AG04449 (cell line): ENCODE measurements around the gene STAC2.

ENCODE experiments used
- CTCF ChIA-PET: fragments of 350-600 bp; formaldehyde crosslinking; extraction: SDS; loops from one replicate; lab custom pipeline; 2021; ENCODE audit warnings: antibody characterized with exemption; lab: Yijun Ruan, JAX
- POLR2A ChIA-PET: fragments of 400-600, 350-600 bp; formaldehyde crosslinking; extraction: SDS; loops from one replicate; lab custom pipeline; 2020; ENCODE audit warnings: antibody characterized with exemption, inconsistent platforms; lab: Yijun Ruan, JAX
- DNase-seq: peaks from one replicate; pipeline ENCODE4 v3.0.0-alpha.2; 2010; ENCODE audit warnings: low read depth, low spot score
- H3K4me3 ChIP-seq: 2 replicates; pipeline ENCODE4 v1.5.1; 2011; ENCODE audit warnings: low read depth, mild to moderate bottlenecking, control low read depth, low read length
- TF ChIP-seq, protein P1 (sequence below): IDR thresholded peaks from one replicate; pipeline ENCODE4 v1.5.1; 2011; ENCODE audit warnings: mild to moderate bottlenecking, moderate library complexity, low read length, control low read depth, inconsistent platforms; ENCODE audit not compliant: insufficient read depth; ENCODE audit errors: missing control alignments

The STAC2 gene

DNA sequence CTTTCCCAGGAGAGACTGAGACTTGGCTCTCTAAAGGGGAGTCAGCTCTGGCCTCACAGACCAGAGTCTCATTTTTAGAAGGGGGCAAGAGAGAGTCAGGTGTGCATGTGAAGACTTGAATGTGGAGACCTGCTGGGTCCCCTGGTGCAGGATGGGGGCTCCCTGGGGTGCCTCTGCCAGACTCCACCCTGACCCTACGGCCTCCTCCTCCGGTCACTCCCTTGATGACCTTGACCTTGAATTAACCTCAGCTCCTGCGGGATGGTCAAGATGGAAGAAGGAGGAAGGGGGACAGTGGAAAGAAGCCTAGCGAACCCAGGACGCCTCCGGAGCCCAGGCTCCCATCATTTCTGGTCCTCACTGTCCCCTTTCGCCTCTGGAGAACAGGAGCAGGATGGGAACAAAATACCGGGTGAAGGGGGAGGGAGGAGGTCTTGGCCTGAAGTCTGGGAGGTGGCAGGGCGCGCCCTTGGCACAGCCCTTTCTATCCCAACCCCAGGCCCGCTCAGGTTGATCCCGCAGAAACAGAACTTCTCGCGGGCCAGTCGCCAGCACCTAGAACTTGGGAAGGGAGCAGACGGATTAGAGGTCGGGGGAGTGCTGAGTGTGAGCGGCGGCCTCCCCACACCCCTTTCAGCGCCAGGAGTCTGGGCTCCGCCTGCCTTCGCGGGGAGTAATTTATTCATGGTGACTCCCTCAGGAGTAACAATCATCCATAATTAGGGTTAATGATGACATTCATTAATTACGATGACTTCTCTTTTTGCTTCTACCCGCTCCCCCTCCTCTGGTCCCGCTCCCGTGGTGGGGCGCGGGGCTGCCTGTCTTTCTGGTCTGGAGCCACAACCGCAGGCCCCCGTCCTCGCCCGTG is 1.6 kb downstream of the STAC2 start:
- no peak for DNase-seq
- TF ChIP-seq, protein P1, sequence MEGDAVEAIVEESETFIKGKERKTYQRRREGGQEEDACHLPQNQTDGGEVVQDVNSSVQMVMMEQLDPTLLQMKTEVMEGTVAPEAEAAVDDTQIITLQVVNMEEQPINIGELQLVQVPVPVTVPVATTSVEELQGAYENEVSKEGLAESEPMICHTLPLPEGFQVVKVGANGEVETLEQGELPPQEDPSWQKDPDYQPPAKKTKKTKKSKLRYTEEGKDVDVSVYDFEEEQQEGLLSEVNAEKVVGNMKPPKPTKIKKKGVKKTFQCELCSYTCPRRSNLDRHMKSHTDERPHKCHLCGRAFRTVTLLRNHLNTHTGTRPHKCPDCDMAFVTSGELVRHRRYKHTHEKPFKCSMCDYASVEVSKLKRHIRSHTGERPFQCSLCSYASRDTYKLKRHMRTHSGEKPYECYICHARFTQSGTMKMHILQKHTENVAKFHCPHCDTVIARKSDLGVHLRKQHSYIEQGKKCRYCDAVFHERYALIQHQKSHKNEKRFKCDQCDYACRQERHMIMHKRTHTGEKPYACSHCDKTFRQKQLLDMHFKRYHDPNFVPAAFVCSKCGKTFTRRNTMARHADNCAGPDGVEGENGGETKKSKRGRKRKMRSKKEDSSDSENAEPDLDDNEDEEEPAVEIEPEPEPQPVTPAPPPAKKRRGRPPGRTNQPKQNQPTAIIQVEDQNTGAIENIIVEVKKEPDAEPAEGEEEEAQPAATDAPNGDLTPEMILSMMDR, result no peak
- H3K4me3 ChIP-seq, result no peak overlapping the region
- ChIA-PET CTCF (interaction anchor here (1.1 to 2.9 kb wide), 4 partner anchors 7 to 20 kb away, joined by 3 to 29 read pairs (median 6); no protein-coding TSS in a partner anchor), POLR2A (no interaction called here)

DNA sequence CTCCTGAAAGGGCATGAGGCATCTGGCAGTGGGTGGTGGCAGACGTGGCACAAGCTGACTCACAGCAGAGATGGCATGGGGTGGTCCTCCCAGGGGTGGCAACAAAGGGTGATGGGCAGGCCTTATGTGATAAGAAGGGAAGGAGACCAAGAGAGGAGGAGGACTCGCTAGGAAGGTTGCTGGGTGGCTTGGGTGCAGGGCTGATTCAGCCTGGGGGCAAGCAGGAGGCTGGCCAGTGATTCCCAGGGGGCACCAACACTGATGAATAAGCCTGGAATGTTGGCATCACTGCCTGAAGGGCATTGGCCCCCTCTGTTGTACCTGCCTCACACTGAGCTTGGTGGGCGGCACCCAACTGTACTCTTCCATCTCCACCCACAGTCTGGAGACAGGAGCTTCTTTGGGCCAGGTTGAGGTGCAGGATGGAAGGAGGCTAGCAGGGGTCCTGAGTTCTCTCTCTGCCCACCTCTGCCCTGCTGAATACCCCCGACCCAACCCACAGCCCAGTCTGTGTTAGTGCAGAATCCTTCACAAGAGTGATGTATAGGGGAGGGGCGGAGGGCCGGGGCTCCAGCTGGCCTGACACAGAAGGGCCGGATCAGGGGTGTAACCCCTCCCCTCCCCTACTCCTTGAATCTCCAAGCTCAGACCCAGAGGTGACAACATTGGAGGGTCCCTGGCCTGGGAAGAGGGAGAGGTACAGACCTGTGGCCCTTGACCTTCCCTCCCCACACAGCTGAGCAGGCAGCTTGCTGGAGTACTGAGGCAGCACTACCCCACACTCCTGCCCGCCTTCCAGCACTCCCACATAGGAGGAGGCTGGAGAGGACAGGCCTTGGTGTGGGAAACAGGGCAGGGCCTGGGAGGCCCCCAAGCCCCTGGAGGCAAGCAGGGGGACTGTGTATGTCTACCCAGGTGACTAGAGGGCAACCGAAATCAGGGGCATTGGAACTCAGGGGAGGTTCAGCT is 2.6 kb downstream of the STAC2 start:
- no peak overlapping the region for H3K4me3 ChIP-seq
- ChIA-PET CTCF (interaction anchor here (0.9 to 2.9 kb wide), 6 partner anchors 8 to 21 kb away, joined by 3 to 29 read pairs (median 3); no protein-coding TSS in a partner anchor), POLR2A (no interaction called here)
- no peak for DNase-seq
- TF ChIP-seq, protein P1, result no peak

DNA sequence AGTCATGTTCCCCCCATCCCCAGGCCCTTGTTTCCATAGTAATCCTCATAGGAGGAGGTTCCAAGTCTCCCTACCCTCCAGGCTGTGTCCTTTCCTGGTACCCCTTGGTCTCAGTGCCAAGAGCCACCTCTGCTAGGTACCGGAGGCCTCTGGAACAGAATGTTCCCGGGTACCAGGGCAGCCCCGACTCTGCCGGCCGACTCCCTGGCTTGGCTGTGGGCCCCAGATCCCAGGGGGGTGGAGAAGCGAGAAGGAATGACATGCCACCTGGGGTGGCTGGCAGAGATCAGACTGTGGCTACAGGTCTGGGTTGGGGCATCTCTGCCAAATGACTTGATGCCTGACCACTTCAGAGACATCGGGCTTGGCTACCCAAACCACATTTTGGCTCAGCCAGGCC is 3.6 kb downstream of the STAC2 start:
- CTCF ChIA-PET, result interaction anchor here (2.0 to 2.9 kb wide), 2 partner anchors 9 to 22 kb away, joined by 10 to 29 read pairs; no protein-coding TSS in a partner anchor
- no peak overlapping the region for H3K4me3 ChIP-seq
- POLR2A ChIA-PET, result no interaction called here
- TF ChIP-seq, protein P1, result no peak
- DNase-seq, result no peak

DNA sequence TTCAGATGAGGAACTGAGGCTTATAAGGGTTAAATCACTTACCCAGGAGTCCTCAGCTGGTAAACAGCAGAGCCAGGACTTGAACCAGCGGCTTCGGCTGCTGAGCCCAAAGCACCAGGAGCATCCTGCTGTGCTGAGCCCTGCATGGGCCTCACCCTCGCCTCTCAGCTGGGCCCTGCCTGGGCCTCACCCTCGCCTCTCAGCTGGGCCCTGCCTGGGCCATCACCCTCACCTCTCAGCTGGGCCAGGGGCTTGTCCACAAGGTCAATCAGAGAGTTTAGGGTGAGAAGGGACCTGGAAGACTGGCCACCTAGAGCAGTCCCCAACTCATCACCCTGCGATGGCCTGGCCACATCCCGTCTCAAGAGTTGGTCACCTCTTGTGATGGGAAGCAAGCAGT is 4.2 kb downstream of the STAC2 start:
- CTCF ChIA-PET, result interaction anchor here (0.6 to 2.9 kb wide), 3 partner anchors 10 to 23 kb away, joined by 3 to 29 read pairs (median 3); no protein-coding TSS in a partner anchor
- H3K4me3 ChIP-seq, result no peak overlapping the region
- no peak for DNase-seq
- POLR2A ChIA-PET, result interaction anchor here (1.0 kb wide), 1 partner anchor 22 kb away, joined by 6 read pairs; the partner anchor contains the start of gene RPL19
- TF ChIP-seq, protein P1, result no peak

DNA sequence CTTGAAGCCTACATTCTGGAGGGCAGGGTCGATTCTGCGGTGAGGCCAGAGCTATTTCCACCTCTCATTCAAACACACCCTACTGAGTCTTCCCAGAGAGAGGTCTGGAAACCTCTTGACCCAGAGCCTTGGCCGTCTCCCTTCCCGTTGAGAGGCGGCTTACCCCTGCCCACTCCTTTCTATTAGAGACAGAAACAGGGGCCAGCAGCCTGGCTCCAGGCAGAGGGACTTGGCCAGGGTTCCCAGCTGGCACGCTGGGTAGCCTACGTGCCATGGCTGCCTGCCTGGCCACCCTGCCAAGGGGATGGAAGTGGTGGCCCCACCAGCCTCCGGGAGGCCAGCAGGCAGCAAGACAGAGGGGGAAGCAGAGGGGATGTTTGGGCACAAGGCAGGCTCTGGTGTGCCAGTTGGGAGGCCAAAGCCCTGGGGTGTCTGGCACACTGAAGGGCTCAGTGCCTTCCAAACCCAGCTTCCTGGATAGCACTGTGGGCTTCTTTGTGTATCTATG is 6.0 kb downstream of the STAC2 start:
- ChIA-PET CTCF (interaction anchor here (0.6 to 4.1 kb wide), 5 partner anchors 12 to 45 kb away, joined by 3 to 23 read pairs (median 7); no protein-coding TSS in a partner anchor), POLR2A (interaction anchor here (0.5 kb wide), 1 partner anchor 103 kb away, joined by 3 read pairs; no protein-coding TSS in a partner anchor)
- DNase-seq, result no peak
- H3K4me3 ChIP-seq, result no peak overlapping the region
- TF ChIP-seq, protein P1, result no peak
